Hematopoietic multipotent progenitor cell treated with erythropoietin and hydrocortisone succinate and interleukin-3 and kit ligand, for 15 days (in vitro differentiated cells): ENCODE data around the gene CCS.
"Not testable (repeated sequence)": the region's sequence is repeated elsewhere in the genome, so short reads cannot be mapped to it uniquely, and the experiment has no call there.

ENCODE experiments used
- DNase-seq: peaks from one replicate; pipeline ENCODE4 v3.0.0-alpha.2; 2015; ENCODE audit warnings: low spot score

Gene CCS

DNA sequence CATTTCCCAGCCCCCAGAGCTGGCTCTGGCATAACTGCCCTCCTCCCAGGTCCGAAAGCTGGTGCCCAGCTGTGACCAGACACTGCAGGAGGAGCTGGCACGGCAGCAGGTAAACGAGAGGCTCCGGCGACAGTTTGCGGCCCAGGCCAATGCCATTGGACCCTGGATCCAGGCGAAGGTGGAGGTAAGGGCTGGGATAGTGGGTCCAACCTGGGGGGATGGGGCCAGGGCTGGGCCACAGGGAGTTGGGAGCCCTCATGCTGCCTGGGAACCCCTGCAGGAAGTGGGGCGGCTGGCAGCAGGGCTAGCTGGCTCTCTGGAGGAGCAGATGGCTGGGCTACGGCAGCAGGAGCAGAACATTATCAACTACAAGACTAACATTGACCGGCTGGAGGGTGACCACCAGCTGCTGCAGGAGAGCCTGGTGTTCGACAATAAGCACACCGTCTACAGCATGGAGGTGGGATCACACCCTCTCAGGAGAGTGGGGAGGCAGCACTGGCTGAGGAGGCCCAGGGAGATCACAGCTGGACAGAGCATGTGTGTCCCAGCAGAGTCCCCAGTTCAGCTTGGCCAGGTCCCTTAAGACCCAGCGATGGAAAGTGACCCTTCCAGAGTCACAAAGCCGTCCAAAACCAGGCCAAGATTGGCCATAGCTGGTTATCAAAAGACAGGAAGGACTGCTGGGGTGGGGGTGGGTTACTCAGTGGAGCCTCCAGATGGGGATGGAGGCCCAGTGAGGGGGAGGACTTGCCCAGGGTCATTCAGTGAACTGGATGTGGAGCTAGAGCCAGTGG lies 31.6 kb upstream of the CCS start:
- DNase-seq, result no peak

DNA sequence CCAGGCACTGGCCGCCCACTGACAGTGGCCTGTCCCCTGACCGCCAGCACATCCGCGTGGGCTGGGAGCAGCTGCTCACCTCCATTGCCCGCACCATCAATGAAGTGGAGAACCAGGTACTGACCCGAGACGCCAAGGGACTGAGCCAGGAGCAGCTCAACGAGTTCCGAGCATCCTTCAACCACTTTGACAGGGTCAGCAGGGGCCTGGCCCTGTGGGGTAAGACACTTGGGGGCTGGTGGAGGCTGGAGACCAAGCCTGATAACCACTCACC lies 31.1 kb upstream of the CCS start:
- DNase-seq, result no peak

DNA sequence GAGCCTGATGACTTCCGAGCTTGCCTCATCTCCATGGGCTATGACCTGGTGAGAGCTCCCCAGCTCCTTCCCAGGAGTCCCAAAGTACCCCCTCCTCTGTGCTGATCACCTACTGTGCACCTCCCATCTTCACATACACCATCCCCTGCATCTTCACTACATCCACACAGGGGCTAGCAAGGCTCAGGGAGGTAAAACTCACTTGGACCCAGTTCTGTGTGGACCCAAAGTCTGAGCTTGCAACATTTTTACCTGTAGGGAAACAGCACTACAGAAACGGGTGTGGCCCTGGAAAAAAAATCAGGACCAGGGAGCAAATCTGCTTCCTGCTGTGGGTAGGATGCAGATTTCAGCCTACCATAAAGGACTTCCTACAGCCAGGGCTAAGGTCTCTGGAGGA lies 30.7 kb upstream of the CCS start:
- no peak for DNase-seq

DNA sequence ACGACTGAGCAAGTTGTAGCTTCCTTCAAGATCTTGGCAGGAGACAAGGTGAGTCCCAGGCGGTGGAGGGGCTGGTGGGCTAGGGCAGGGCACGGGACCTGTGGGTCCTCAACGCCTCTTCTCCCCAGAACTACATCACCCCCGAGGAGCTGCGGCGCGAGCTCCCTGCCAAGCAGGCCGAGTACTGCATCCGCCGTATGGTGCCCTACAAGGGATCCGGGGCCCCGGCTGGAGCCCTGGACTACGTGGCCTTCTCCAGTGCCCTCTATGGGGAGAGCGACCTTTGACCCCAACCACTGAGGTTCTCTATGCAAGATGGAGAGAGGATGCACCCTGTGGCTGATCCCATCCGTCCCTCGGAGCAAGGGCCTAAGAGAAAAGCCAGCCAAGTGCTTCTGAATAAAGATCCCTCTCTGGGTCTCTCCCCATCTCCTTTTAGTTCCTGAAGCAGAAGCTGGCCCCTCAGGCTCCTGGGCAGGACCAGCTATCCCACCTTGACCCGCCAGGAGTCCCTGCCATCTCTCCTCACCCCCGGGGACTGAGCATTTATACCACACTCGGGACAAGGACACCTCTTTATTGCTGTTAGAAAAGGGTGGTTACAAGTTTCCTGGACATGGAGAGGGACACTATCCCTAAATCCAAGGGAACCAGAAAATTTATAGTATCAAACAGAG lies 29.9 kb upstream of the CCS start:
- DNase-seq, result no peak

DNA sequence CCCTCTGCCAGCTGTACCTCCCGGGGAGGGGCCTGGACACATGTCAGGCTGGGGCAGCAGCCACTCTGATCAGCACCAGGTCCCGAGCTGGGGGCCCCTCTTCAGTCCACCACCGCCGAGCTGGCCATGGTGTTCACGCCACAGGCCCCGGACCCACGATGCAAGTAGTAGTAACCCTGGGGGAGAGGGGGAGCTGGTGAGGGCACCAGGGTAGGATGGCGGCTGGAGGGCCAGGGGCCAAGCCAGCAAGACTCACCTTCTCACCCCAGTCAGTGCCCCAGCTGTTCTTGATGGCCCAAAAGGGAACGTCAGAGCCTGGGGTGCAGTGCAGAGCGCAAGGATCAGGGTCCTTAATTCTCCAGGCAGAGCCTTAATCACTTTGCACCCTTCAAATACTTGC lies 29.2 kb upstream of the CCS start:
- no peak for DNase-seq

DNA sequence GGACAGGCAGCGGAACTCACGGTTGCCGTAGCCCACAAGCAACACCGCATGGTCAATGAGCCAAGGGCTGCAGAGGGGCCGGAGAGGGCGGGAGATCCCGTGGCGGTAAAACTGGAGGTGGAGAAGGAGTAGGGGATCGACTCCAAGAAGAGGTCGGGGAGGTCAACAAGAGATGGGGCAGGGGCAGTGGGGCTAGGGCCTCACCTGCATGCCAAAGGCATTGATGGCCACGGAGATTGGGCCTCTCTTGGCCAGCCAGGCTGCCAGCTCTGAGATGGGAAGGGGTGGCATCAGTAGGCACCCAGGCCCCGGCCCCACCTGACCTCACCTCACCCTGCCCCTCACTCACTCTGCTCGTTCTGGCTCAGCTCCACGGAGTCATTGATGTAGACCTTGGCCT lies 28.4 kb upstream of the CCS start:
- no peak for DNase-seq

DNA sequence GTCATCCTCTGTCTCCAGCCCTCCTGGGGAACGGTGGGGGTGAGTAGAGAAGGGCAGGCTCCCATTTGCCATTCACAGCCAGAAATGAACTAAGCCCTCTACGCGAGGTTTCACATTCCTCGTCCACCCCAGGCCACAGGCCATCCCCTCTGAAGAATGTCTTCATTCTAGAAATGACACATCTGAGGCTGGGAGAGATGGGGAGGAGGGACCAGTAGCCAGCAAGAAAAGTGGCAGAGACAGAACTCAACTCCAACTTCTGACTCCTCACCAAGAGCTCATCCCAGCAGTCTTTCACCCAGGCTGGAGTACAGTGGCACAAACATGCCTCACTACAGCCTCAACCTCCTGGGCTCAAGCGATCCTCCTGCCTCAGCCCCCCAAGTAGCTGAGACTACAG lies 28.0 kb upstream of the CCS start:
- DNase-seq, result no peak

DNA sequence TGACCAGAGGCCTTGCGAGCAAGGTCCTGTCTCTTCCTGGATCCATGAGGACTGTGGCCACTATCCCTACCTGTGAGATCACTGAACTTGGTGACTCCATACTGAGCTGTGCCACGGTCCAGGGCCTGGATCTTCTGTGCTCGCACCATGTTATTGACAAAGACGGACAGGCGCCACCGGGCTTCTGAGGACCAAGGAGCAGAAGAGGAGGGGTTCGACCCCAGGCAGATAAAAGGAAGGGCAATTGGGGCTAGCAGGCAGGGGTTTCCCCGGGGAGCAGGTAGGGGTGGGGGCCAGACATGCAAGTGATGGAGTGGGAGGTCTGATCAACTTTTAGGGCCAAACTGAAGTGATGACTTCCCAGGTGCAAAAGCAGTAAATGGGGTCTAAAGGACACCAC lies 26.8 kb upstream of the CCS start:
- no peak for DNase-seq

DNA sequence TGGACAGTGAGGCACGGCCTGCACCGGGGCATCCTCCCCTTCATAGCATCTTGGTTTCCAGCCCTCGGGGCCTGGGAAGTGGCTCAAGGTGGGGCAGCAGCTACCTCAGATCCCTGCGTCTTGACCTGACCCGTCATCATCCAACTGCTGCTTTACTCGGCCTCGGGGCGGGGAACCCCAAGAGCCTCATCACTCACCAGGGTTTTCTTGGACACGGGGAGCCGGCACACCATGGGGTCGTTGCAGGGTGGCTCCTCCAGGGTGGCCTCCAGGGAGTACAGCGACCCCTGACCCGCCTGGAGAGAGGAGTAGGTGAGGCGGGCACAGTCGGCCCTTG lies 25.2 kb upstream of the CCS start:
- no peak for DNase-seq

DNA sequence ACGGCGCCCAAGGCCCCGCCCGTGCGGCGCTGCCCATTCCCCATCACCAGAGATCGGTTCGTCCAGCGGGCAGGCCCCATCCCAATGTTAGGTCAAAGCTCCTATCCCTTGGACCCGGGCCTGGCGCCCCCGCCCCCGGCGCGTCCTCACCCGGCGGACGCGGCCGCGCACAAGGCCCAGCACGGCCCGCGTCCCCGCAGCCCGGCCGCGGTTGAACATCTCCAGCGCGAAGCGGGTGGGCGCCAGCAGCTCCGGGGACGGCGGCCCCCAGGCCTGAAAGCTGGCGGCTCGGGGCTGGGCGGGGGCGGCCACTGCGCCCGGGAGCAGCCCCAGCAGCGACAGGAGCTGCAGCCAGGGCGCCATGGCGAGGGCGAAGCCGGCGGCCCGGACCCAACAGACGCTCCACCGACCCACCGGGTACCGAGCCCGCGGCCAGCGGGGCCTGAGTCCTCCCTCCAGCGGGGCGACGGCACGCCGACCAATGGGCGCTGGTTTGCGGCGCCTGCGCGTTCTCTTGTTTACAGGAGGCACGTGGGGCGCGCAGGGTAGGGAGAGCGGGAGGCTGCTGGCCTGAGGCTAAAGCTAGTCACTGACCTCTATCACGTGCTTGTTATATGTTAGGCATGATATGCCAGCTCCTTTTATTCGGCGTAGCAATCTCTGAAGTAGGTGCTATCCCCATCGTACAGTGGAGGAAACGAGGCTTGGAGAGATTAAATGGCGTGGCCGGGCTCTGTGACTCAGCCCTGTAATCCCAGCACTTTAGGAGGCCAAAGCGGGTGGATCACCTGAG lies 24.7 kb upstream of the CCS start, which contains the start of gene CTSF:
CTSF (minus strand) TSS at position 483 of the 793 bp plus-strand sequence; CDS start at position 363, 120 bp downstream.
- DNase-seq, result peak; percentile 48

DNA sequence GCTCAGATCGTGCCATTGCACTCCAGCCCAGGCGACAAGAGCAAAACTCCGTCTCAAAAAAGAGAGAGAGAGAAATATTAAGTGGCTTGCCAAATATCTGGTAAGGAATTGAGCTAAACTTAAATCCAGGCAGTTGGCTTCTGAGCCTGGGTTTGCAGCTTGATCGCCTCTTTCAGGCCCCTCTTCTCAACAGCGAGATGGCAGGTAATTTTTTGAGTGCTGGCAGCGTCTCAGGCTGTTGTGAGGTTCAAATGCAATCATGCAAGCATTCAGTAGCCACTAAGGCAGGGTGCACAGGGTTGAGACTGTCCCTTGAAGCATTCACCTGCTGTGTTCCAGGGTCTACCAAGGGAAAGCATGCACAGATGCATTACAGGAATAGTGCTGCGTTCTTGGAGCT lies 23.9 kb upstream of the CCS start:
- DNase-seq, result no peak

DNA sequence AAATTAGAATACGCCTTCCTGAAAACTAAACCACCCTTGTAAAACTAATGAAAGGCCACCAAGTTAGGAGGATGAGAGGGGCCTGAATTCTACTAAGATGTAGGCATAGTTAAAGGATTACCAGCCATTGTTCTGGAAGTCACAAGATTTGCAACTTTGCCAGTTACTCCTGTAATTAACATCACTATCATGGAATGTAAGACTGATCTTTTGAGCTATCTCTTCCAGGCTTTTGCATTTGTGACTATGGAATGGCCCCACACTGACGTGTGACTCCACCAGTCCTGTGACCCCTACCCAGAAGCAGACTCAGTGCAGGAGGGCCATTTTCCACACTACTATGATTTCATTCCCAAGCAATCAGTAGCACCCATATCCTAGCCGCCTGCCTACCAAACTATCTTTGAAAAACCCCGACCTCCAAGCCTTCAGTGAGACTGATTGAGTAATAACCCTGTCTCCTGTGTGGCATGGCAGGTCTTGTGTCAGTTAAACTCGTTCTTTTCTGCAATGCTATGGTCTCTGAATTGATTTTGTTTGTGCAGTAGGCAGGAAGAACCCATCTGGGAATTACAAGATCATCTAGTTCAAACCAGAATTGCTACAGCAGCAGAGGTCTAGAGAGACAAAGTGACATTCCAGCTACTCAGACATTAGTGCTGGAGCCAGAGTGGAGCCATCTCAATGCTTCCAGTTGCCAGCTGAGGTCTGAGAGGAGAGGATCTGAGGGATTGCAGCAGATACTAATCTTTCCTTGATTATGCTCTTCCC lies 22.7 kb upstream of the CCS start:
- DNase-seq, result no peak

DNA sequence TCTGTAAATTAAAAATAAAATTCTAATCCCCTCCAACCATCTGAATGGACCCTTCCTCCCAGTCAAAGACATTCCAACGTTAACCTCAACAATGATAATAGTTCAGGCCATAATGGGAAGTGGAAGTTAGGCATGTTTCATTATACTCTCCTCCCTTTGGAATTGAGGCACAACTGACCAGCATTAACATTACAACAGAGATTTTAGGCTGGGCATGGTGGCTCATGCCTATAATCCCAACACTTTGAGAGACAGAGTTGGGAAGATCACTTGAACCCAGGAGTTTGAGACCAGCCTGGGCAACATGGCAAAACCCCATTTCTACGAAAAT lies 22.2 kb upstream of the CCS start:
- no peak for DNase-seq

DNA sequence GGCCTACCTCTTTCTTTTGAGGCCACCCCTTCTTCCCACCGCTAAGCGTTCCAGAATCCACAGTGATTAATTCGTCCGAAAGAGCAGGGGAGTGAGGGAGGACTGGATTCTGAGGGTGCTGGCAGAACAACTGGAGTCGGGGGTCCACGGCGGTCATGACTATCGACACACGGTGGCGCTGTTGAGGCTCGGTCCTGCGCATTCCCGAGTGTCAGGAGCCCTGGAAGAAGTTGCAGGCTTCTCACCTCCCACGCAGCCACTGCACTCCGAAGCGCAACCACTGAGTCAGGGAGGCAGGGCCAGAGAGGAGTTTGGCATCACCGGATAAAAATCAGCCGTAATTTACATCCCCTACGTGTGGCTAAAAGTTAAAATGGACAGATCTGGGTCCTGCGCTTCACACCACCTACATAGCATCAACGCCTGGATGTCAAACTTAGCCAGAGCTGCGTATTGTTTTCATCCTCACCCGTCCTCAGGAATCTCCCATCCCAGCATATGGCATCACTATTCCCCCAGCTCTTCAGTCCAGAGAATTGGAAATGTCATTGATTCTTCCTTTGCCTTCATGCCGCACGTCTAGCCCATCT lies 13.9 kb upstream of the CCS start:
- peak; percentile 78 for DNase-seq

DNA sequence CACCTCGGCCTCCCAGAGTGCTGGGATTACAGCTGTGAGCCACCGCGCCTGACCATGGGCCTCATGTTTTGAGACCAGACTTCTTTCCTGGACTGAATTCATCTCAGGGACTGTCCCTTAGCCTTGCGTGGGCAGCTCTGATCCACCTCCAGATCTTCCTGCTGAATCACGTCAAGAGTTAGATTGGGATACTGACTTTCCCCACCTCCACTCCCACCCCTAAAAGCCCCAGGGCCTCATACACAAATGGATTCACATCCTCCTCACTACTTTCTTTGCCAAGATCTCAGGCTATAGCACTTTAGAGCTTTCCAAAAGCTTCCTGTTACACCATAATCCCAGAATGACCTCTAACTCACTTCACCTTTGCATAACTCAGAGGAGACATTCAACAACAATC lies 12.2 kb upstream of the CCS start:
- DNase-seq, result no peak

DNA sequence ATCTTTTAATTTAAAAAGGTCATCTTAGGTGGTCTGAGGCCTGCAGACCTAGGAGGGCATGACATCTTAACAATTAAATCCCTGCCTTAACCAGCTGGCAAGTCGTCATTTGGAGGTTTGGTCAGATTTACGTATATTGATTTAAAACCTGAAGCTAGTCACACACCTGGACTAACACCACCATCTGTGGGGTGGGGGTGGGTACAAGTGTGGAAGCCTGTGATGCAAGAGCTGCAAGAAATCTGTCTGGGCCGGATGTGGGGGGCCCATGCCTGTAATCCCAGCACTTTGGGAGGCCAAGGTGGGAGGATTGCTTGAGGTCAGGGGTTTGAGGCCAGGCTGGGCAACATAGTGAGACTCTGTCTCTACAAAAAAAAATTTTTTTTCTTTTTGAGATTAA lies 11.7 kb upstream of the CCS start:
- DNase-seq, result no peak

DNA sequence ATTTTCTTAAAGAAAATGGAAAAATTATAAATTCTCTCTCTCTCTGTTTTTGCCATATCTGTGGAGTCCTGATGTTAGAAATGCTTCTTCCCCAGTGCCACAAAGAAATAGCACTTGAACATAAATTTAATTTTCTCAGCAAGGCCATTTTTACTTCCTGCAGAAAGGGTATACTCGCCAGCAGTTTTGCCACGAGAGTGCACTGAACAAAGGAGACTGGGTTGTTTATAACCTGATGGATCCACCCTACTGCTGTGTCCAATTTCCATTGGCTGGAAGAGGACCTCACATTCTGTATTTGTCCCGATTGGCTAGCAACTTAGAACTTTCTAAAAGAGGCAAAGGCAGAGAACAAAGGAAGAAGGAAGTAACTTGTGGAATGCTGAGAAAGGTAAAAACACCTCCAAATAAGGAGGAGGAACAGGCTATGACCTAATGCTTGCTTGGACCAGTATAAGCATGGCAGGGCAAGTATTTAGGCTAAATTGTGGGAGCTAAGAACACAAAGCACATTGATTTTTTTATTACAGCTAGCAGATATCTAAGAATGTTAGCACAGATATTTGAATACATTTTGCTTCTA lies 10.3 kb upstream of the CCS start:
- not testable (repeated sequence) for DNase-seq

DNA sequence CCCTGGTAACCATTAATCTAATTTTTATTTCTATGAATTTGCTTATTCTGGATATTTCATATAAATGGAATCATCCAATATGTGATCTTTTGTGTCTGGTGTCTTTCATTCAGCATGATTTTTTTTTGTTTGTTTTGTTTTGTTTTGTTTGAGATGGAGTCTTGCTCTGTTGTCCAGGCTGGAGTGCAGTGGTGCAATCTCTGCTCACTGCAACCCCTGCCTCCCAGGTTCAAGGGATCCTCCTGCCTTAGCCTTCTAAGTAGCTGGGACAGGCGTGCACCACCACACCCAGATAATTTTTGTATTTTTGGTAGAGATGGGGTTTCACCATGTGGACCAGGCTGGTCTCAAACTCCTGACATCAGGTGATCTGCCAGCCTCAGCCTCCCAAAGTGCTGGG lies 7.5 kb upstream of the CCS start:
- DNase-seq, result not testable (repeated sequence)

DNA sequence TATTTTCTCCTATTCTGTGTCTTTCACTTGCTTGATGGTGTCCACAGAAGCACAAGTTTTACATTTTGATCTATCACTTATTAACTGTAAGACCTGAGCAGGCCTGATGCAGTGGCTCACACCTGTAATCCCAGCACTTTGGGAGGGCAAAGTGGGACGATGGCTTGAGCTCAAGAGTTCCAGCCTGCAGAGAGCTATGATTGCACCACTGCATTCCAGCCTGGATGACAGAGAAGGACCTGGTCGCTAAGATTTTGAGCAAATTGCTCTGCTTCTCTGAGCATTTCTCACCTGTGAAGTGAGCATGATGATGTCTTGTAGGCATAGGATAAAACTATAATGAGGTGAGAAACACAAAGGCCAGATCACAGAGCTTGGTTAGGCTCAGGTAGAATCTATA lies 6.8 kb upstream of the CCS start:
- DNase-seq, result no peak

DNA sequence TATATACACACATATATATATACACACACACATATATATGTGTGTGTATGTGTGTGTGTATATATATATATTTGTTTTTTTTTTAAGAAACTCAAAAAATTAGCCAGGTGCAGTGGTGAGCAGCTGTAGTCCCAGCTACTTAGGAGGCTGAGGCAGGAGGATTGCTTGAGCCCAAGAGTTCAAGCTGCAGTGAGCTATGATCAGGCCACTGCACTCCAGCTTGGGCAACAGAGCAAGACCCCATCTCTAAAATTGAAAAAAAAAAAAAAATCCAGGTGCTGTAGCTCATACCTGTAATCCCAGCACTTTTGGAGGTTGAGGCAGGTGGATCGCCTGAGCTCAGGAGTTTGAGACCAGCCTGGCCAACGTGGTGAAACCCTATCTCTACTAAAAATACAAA lies 3.7 kb upstream of the CCS start:
- DNase-seq, result not testable (repeated sequence)

DNA sequence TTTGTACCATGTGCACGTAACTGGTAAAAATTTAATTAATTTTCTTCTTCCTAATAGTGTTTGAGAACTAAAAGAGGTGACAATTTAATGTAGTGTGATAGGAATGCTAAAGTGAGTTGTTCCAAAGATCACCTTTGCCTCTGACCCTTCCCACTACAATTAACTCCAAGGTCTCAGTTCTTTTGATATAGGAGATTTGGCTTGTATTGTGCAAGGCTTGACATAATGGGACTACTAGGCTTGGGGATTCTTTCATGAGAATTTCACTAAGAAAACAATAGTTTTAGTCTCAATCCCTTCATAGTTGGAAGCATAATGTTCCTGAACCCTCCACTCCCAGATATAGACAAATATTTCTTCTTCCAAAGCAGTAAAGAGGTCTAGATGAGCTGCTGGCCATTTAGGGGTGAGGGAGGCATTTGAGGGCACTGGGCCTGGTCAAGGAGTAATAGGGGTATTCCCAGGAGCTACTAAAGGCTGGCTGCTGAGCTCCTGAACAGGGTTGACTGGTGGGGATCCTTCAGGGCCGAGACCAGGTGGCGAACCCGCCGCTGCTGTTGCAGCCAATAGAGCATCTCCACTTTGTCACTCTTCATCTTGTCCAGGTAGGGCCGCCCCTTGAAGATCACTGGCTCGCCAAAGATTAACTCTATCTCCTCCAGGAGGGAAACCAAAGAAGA lies 2.8 kb upstream of the CCS start:
- no peak for DNase-seq
